BLaER1 treated with 17β-estradiol and CSF1 and Interleukin-3, amounts not matched to agents 10 nM and 100 nM (cell line): Measurements from ENCODE around the gene CD14.
A peak's percentile ranks its signal among the peaks of the same experiment; 100 is the strongest.
"Not testable (repeated sequence)": the region's sequence is repeated elsewhere in the genome, so short reads cannot be mapped to it uniquely, and the experiment has no call there.

Experiments
- H3K27ac ChIP-seq, 11 experiments: shearing (Covaris generic); formaldehyde crosslinking; 2 replicates each; pipeline ENCODE4 v1.8.1; 2022
- H3K27me3 ChIP-seq, 11 experiments: shearing (Covaris generic); formaldehyde crosslinking; 2 replicates each; pipeline ENCODE4 v1.8.1; 2022
- H3K36me3 ChIP-seq, 11 experiments: shearing (Covaris generic); formaldehyde crosslinking; 2 replicates each; pipeline ENCODE4 v1.8.1; 2022
- H3K4me1 ChIP-seq, 10 experiments: shearing (Covaris generic); formaldehyde crosslinking; 2 replicates each; pipeline ENCODE4 v1.8.1; 2022
- H3K4me2 ChIP-seq, 11 experiments: shearing (Covaris generic); formaldehyde crosslinking; 2 replicates each; pipeline ENCODE4 v1.8.1; 2022
- H3K4me3 ChIP-seq, 10 experiments: shearing (Covaris generic); formaldehyde crosslinking; 2 replicates each; pipeline ENCODE4 v1.8.1; 2022
- H3K9ac ChIP-seq, 11 experiments: shearing (Covaris generic); formaldehyde crosslinking; 2 replicates each; pipeline ENCODE4 v1.8.1; 2022
- H3K9me3 ChIP-seq, 11 experiments: shearing (Covaris generic); formaldehyde crosslinking; replicated peaks in 1 of 11; 2 replicates each; pipeline ENCODE4 v1.8.1; 2022
- H4K20me1 ChIP-seq, 11 experiments: shearing (Covaris generic); formaldehyde crosslinking; 2 replicates each; pipeline ENCODE4 v1.8.1; 2022
- Cebpa-rat ChIP-seq, 11 experiments: shearing (Covaris generic); IDR thresholded peaks; 2 replicates each; pipeline ENCODE4 v1.8.1; 2022

CD14 gene

DNA sequence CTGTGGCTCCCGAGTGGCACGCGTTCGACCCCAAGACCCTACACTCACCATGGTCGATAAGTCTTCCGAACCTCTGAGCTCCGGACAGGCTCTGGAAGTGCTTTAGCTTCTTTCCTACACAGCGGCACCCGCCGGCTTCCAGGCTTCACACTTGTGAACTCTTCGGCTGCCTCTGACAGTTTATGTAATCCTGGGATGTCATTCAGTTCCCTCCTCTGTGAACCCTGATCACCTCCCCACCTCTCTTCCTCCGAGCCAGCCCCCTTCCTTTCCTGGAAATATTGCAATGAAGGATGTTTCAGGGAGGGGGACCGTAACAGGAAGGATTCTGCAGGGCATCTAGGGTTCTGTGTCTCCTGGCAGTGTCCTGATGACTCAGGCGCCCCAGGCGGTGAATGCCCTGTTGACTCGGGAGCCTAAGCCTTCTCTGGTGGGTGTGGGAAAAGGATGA, at the start of gene CD14:
Gene CD14 (minus strand): TSS at position 155 of the 451 bp plus-strand sequence. CDS start 104 bp downstream, at position 51.
- TF ChIP-seq Cebpa-rat (IDR thresholded peaks at IDR 0.05): no peak
- peak within 1 kb of the TSS in 7 of 11 experiments; percentile 28 to 96 (median 79); a peak in 13 of 22 replicates for H3K9ac ChIP-seq
- H3K36me3 ChIP-seq: peaks cover 0 to 39% (median 9%) of the 10 kb centered on the region in 11 experiments; a peak in 10 of 22 replicates
- peak within 1 kb of the TSS in 8 of 11 experiments; percentile 14 to 95 (median 76); a peak in 13 of 22 replicates for H3K27ac ChIP-seq
- peaks cover 0 to 49% (median 41%) of the 10 kb centered on the region in 11 experiments; a peak in 17 of 22 replicates for H3K27me3 ChIP-seq
- peaks cover 19 to 55% (median 37%) of the 10 kb centered on the region in 11 experiments for H3K9me3 ChIP-seq
- peak within 1 kb of the TSS in 9 of 10 experiments; percentile 24 to 81 (median 54); a peak in 17 of 20 replicates for H3K4me3 ChIP-seq
- H3K4me1 ChIP-seq: peaks cover 0 to 87% (median 55%) of the 10 kb centered on the region in 10 experiments; a peak in 15 of 20 replicates
- peaks cover 0 to 11% (median 0%) of the 10 kb centered on the region in 11 experiments; a peak in 4 of 22 replicates for H4K20me1 ChIP-seq
- peak within 1 kb of the TSS; percentile 31 to 92 (median 69); a peak in 21 of 22 replicates for H3K4me2 ChIP-seq

DNA sequence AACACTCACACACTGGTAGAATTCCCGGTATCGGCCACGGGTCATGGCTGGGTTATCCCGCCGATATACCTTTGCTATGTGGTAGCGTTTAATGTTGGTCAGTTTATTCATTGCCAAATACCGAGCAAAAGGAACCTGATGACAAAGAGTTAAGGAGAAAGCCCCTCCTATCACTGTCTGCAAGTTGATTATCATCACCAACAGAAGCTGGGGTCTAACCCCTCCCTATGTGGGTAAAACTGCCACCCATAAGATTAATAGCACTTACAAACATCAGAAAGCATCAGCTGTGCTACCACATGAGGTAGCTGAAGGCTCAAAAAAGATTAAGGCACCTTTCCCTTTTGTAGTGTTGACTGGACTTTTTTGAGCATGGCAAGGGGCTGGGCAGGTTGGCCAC, 46.0 kb upstream of the CD14 start:
- TF ChIP-seq Cebpa-rat (IDR thresholded peaks at IDR 0.05): no peak
- H3K27ac ChIP-seq: no peak overlapping the region
- H3K27me3 ChIP-seq: no peaks in the 10 kb centered on the region
- no peaks in the 10 kb centered on the region for H3K9me3 ChIP-seq
- H3K9ac ChIP-seq: no peak overlapping the region
- peaks cover 0 to 42% (median 19%) of the 10 kb centered on the region in 11 experiments; a peak in 14 of 22 replicates for H4K20me1 ChIP-seq
- H3K4me3 ChIP-seq: no peak overlapping the region
- H3K4me1 ChIP-seq: no peaks in the 10 kb centered on the region
- peaks cover 95 to 100% (median 99%) of the 10 kb centered on the region in 11 experiments for H3K36me3 ChIP-seq
- no peak overlapping the region for H3K4me2 ChIP-seq

DNA sequence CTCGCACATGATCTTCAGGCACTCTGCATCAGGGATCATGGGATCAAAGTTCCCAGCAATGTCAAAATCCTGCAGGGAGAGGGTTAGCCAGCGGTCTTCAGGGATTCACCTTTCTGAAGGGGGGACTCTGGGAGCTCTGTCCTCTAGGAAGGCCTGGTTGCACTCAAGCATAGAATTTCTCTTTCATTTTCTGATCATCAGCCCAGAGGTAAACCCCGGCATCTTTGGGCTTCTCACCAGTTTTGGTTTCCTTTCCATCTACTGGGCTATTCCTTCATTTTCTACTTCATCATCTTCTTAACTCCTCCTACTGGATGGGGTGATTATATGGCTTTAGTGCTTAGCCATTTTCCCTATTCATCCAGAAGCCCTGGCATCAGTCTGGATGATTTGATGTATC, 45.0 kb upstream of the CD14 start:
- peaks cover 97 to 100% (median 99%) of the 10 kb centered on the region in 11 experiments for H3K36me3 ChIP-seq
- no peaks in the 10 kb centered on the region for H3K4me1 ChIP-seq

DNA sequence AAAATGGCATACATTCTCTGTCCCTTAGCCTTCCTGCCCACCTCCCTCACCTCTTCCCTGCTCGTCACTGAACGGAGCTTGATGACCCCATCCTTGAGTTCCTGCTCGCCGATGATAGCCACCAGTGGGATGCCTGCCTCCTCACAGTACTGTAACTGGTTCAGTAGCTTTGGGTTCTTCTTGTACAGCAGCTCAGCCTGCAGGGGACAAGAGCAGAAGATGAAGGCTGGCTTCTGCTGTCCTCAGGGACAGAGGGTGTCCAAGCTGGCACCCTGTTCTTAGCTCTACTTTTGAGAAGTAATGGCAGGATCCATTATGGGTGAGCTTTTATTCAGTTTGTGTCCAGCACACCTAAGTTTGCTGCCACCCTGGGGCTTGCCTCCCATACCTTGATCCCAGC, 41.7 kb upstream of the CD14 start:
- Histone ChIP-seq H3K4me2 (no peak overlapping the region), H3K4me3 (no peak overlapping the region), H3K9me3 (no peaks in the 10 kb centered on the region), H3K27me3 (no peaks in the 10 kb centered on the region), H3K36me3 (peaks cover 96 to 100% (median 99%) of the 10 kb centered on the region in 11 experiments), H3K4me1 (no peaks in the 10 kb centered on the region), H4K20me1 (peaks cover 4 to 75% (median 37%) of the 10 kb centered on the region in 11 experiments; a peak in 17 of 22 replicates), H3K27ac (no peak overlapping the region), H3K9ac (no peak overlapping the region)
- TF ChIP-seq Cebpa-rat (IDR thresholded peaks at IDR 0.05): no peak

More for the DNA sequence above, 45.0 kb upstream of the CD14 start:
- H3K9ac ChIP-seq: no peak overlapping the region
- no peak for TF ChIP-seq Cebpa-rat (IDR thresholded peaks at IDR 0.05)
- H3K4me2 ChIP-seq: no peak overlapping the region
- no peaks in the 10 kb centered on the region for H3K27me3 ChIP-seq
- no peak overlapping the region for H3K27ac ChIP-seq
- peaks cover 0 to 46% (median 28%) of the 10 kb centered on the region in 11 experiments; a peak in 16 of 22 replicates for H4K20me1 ChIP-seq
- no peaks in the 10 kb centered on the region for H3K9me3 ChIP-seq
- no peak overlapping the region for H3K4me3 ChIP-seq

DNA sequence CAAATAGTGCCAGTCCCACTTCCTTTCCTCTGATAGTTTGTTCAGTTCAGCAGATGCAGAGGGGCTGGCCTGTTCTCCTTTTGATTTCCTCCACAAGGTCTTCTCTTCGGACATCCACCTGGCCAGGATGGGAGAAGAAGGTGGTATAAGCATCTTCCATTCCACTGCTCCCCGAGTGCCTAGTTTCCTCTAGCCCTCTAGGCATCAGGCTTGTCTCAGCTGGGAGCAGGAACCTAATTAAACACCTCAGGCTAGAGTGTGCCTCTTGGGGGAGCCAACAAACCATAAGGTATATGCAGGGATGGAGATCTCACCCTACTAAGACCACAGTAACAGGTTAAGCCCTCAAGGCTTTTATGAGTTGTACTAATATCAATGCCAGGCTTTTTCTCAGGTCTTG, 41.2 kb upstream of the CD14 start:
- Histone ChIP-seq H4K20me1 (peaks cover 4 to 77% (median 41%) of the 10 kb centered on the region in 11 experiments; a peak in 17 of 22 replicates), H3K36me3 (peaks cover 96 to 100% (median 99%) of the 10 kb centered on the region in 11 experiments), H3K4me2 (no peak overlapping the region), H3K9me3 (no peaks in the 10 kb centered on the region), H3K9ac (no peak overlapping the region), H3K4me1 (no peaks in the 10 kb centered on the region), H3K27ac (no peak overlapping the region), H3K4me3 (no peak overlapping the region), H3K27me3 (no peaks in the 10 kb centered on the region)
- TF ChIP-seq Cebpa-rat (IDR thresholded peaks at IDR 0.05): no peak

DNA sequence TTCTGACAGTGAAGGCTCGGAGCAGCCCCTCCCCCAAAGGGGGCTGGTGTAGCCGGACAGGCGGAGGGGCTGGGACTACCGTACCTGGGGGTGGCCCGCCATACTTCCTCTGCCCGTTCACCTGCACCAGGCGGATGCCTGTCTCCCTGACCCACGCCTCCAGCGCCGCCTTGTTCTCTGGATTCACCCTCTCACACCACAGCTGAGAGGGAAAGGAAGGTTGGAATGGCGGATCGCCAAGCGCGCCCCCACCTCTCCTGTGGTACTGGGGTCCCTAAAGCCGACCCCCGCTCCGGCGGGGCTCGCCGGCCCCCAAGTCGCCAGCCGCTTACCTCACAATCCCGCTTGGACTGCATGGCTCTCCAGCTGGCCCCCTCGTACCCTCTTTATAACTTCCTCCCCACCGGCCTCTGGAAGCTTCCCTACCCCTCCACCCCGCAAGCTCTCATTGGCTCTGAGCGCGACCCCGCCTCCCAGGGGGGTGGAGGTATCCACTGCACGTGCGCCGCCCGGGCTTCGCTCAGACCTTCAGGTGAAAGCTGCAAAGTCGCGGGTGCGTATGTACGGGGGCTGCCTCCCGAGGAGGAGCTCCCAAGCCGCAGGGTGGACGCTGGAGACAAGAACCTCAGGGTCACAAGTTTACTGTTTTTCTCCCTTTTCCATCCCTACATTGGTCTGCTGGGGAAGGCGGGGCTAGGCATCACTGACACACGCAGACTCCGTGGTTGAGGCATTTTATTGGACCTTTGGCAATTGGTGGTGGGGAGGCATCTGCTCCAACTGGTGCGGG, 40.4 kb upstream of the CD14 start, which contains the start of gene DND1:
Gene DND1 (minus strand): TSS at position 390 of the 790 bp plus-strand sequence. CDS start 34 bp downstream, at position 356.
- Histone ChIP-seq H3K27me3 (no peaks in the 10 kb centered on the region), H4K20me1 (peaks cover 4 to 85% (median 49%) of the 10 kb centered on the region in 11 experiments; a peak in 18 of 22 replicates), H3K4me3 (no peak within 1 kb of the TSS), H3K4me1 (peaks cover 0 to 5% (median 0%) of the 10 kb centered on the region in 10 experiments; a peak in 1 of 20 replicates), H3K4me2 (no peak within 1 kb of the TSS), H3K36me3 (peaks cover 97 to 100% (median 99%) of the 10 kb centered on the region in 11 experiments), H3K9ac (no peak within 1 kb of the TSS), H3K9me3 (no peaks in the 10 kb centered on the region), H3K27ac (no peak within 1 kb of the TSS)
- no peak for TF ChIP-seq Cebpa-rat (IDR thresholded peaks at IDR 0.05)

DNA sequence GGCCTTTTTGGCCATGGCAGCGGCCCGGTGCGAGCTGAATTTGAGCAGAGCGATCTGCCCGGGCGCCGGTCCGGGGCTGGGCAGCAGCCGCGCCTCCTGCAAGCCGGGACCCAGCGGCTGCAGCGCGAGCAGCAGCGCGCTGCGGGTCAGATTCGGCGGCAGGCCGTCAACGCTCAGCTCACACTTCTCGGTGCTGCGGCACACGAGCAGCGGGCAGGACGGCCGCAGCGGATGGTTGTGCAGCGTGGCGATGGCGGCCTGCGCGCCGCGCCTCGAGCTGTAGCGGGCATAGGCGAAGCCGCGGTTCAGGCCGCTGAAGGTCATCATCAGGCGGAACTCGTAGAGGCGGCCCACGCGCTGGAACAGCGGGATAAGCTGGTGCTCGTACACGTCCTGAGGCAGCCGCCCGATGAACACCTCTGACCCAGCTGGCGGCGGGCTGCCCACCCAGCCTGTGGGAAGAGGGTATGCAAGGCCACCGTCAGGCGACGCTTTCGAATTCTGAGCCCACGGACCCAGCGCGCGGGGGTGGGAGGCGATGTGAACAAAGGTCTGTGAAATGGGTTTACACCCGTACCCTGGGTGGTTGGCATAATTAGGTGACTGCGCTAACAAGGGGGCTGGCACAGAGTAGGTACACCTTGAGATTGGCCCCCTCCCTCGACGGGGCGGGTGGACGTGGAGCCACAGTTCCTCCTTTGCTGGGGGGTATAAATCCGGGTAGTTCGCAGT, 39.6 kb upstream of the CD14 start:
- Histone ChIP-seq H3K4me2 (no peak overlapping the region), H3K27ac (no peak overlapping the region), H3K36me3 (peaks cover 97 to 100% (median 99%) of the 10 kb centered on the region in 11 experiments), H4K20me1 (peaks cover 4 to 93% (median 57%) of the 10 kb centered on the region in 11 experiments; a peak in 18 of 22 replicates), H3K9me3 (no peaks in the 10 kb centered on the region), H3K27me3 (no peaks in the 10 kb centered on the region), H3K9ac (no peak overlapping the region), H3K4me1 (peaks cover 0 to 12% (median 0%) of the 10 kb centered on the region in 10 experiments; a peak in 5 of 20 replicates), H3K4me3 (no peak overlapping the region)
- TF ChIP-seq Cebpa-rat (IDR thresholded peaks at IDR 0.05): no peak

DNA sequence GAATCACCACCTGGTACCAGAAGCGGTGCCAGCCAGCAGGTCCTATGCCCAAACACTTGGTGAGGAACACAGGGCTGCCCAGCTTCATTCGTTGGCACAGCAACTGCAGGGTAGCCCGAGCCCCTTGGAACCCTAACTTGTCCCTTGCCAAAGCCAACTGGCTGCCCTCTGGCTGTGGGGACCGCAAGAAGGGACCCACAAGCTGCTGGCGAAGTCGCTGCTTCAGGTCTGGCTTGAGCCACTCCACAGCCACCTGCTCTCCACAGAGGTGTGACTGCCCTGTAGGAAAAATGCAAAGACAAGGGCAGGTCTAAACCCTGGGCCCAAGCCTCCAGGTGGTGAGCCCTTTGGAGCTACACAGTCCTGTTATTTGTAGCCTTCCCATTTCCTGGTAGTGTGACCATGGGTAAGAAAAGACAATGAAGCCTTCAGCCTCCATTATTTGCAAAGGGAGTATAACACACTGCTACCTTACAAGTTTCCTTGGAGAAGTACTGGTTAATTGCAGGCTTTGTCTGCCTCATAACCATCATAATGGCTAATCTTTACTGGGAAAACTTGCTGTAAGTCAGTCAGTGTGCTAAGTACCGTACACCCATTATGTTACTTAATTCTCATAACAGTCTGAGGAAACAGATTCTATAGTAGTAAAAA, 38.6 kb upstream of the CD14 start:
- H3K9me3 ChIP-seq: no peaks in the 10 kb centered on the region
- peaks cover 0 to 22% (median 9%) of the 10 kb centered on the region in 10 experiments; a peak in 17 of 20 replicates for H3K4me1 ChIP-seq
- H3K36me3 ChIP-seq: peaks cover 95 to 100% (median 99%) of the 10 kb centered on the region in 11 experiments
- H3K27ac ChIP-seq: no peak overlapping the region
- H4K20me1 ChIP-seq: peaks cover 8 to 97% (median 63%) of the 10 kb centered on the region in 11 experiments; a peak in 19 of 22 replicates
- no peak overlapping the region for H3K4me3 ChIP-seq
- no peak overlapping the region for H3K4me2 ChIP-seq
- no peaks in the 10 kb centered on the region for H3K27me3 ChIP-seq
- no peak overlapping the region for H3K9ac ChIP-seq
- no peak for TF ChIP-seq Cebpa-rat (IDR thresholded peaks at IDR 0.05)

DNA sequence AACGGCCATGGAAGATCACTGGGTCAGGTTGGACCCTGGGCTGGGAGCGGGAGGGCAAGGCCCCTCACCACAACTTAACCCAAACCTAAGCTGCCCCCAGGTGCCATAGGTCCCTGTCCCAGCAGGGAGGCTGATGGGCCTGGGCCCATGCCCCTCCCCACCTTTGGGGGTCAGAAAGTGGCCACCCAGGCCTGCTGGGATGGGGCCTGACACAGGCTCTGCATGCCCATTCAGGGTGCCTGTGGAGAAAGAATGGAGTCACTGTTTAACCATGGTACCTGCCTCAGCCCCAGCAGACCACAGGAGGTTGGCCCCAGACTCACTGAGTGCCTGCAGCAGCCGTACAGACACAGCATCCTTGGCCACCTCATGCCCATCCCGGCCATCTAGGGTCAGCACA, 38.1 kb upstream of the CD14 start:
- peaks cover 8 to 97% (median 69%) of the 10 kb centered on the region in 11 experiments; a peak in 19 of 22 replicates for H4K20me1 ChIP-seq

More for the DNA sequence above, 38.1 kb upstream of the CD14 start:
- Histone ChIP-seq H3K4me1 (peaks cover 5 to 28% (median 14%) of the 10 kb centered on the region in 10 experiments), H3K36me3 (peaks cover 89 to 100% (median 96%) of the 10 kb centered on the region in 11 experiments)
- H3K9ac ChIP-seq, H3K9me3 ChIP-seq, H3K4me3 ChIP-seq, H3K27me3 ChIP-seq, H3K4me2 ChIP-seq, H3K27ac ChIP-seq: not testable (repeated sequence)
